DLD1 (cell line): ENCODE data around the gene NPTX2.

ENCODE experiments used
- in situ Hi-C: cut with HindIII; loops from 2 replicates; pipeline ENCODE4 v1.10.0; 2017; ENCODE audit warnings: low sequenced_read_pairs

NPTX2 gene

GRCh38 chr7:98653601-98654310, 36.7 kb downstream of the NPTX2 start:
- in situ Hi-C loops: no loop called here

- in situ Hi-C loops: no loop called here
Observed at GRCh38 chr7:98654524-98655272, 37.6 kb downstream of the NPTX2 start.

DNA sequence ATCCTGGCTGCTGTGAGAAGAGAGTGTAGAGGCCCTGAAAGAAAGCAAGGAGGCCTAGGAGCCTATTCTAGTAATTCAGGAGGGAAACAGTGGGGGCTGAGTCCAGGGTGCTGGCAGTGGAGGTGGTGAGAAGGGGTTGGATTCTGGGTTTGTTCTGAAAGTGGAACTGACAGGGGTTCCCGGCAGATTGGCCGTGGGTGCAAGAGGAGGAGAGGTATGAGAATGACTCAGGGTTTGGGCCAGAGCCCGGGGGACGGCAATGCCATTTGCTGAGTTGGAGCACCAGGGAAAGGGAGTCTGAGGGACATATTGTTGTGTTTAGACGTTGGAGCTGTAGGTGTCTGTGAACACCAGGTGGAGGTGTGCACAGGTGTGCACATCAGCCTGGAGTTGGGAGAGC, 38.5 kb downstream of the NPTX2 start:
- in situ Hi-C loops: no loop called here

DNA sequence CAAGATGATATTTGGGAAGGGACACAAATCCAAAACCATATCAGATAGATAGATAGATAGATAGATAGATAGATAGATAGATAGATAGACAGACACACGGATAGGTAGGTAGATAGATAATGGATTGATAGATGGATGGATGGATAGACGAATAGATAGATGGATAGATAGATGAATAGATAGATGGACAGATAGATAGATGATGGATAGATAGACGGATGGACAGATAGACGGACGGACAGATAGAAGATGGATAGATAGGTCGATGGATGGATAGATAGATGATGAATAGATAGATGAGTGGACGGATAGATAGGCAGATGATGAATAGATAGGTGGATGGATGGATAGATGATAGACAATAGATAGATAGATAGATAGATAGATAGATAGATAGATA, 39.8 kb downstream of the NPTX2 start:
- in situ Hi-C loops: no loop called here

- in situ Hi-C loops: no loop called here
Observed at GRCh38 chr7:98657736-98658135, 40.7 kb downstream of the NPTX2 start.

DNA sequence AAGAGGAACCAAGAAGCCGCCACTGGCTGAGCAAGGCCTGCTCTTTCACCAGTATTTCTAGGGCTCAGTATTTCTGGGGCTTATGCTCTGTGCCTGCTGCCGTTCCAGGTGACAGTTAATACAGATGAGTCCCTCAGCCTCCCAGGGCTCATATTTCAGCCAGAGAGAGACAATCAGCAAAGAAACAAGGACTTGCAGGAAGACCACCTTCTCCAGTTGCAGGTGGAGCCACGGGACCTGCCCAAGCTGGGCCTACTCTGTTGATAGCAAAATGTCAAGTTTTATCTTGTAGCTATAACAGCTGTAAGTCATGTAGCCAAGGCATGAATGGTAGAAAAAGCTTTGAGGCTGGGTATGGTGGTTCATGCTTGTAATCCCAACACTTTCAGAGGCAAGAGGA, 42.7 kb downstream of the NPTX2 start:
- in situ Hi-C loops: no loop called here

DNA sequence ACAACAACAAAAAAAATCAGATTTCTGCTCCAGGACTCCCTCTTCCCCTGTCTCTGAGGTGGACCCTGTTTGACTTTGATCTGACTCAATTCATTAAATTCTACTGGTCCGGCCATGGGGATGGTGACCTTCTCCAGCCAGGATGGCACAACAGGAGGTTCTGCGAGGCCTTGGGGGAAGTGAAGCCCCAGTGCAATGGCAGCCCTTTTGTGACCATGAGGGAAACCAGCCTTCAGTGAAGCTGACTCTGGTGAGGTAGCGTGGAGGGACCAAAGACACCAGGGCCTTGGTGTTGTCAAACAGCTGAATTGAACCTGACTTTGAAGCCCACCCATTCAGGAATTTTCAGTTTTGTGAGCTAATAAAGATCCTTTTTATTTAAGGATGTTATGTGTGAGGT, 44.5 kb downstream of the NPTX2 start:
- in situ Hi-C loops: no loop called here

- in situ Hi-C loops: no loop called here
Observed at GRCh38 chr7:98662289-98662688, 45.2 kb downstream of the NPTX2 start.

DNA sequence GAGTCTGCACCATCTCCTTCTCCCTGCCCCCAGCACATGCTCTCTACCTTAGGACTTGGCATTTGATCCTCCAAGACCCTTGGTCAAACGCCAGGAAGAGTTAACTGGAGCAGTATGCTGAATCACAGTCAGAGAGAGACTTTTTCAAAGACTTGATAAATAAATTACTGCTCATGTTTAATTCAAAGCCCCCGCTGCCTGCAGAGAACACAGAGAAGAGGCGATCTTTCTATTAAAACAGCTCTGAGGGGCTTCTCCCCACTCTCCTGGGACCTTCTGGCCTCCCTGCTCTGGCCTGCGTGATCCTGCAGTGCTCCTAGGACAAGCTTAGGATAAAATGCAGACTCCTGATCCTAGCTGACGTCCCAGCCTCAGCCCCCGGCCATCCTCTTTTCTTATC, 47.8 kb downstream of the NPTX2 start:
- in situ Hi-C loops: no loop called here

- in situ Hi-C loops: no loop called here
Observed at GRCh38 chr7:98668255-98668654, 51.2 kb downstream of the NPTX2 start.

DNA sequence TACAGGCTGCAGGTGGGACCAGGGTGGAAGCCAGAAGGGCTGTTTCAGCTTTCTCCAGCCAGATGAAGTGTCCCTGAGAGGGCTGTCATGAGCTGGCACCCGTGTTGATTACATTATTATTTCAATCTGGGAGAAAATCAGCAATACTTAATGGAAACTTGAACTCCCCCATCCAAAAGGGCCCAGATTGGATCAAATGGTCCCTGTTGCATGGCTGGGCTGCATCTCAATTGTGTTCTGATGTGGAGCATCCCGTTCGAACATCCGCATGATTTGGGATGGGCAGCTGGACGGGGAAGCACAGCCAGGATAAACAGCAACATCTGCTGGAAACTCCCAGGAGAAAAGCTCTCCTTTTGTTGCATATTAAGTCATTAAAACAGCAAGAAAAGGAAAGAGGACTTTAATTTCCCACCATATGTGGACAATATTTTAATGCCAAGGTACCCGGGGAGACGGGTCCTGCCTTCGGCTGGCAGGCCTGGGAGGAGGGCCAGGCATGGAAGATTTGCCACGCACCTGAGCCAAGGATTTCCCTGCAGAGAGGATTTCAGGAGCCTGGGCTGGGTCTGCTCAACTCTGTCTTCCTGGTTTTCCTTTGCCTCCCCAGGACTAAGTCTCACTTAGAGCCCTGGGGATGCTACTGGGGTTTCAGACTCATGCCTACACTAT, 52.4 kb downstream of the NPTX2 start:
- in situ Hi-C loops: no loop called here

GRCh38 chr7:98670186-98670585, 53.1 kb downstream of the NPTX2 start:
- in situ Hi-C loops: no loop called here

GRCh38 chr7:98671733-98672331, 54.7 kb downstream of the NPTX2 start:
- in situ Hi-C loops: no loop called here

GRCh38 chr7:98674461-98674860, 57.4 kb downstream of the NPTX2 start:
- in situ Hi-C loops: no loop called here

DNA sequence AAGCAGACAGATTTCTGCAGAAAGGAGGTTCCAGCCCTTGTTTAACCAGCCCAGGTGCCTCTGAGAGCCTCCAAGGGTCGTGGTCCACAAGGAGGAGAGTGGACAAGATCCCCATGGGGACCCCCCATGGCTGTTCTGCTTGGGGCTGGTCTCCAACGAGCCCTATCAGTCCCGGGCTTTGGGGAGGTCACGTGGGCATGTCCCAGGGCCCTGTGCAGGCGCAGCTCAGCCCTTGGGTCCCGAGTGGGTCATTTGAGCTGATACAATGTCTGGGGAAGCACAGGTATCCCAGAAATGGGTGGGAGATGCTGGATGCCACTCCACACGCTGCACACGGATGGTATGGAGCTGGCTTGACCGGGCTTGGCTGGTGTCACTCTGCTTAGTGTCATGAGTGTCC, 57.8 kb downstream of the NPTX2 start:
- in situ Hi-C loops: no loop called here

DNA sequence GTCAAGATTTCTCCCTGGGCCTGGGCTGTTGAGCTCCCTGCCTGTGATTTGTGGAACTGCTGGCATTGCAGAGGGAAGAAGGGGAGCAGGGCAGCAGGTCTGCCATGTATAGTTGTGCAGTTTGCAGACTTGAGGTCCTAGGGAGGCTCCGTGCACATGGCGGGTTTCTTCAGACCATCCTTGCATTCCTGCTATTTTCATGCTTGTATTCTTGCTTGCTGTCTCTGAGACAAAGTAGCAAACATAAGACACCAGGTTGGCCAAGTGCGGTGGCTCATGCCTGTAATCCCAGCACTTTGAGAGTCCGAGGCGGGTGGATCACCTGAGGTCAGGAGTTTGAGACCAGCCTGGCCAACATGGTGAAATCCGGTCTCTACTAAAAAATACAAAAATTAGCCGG, 61.1 kb downstream of the NPTX2 start:
- in situ Hi-C loops: no loop called here
